ENCODE data around the gene NUBP2.

The NUBP2 gene

DNA sequence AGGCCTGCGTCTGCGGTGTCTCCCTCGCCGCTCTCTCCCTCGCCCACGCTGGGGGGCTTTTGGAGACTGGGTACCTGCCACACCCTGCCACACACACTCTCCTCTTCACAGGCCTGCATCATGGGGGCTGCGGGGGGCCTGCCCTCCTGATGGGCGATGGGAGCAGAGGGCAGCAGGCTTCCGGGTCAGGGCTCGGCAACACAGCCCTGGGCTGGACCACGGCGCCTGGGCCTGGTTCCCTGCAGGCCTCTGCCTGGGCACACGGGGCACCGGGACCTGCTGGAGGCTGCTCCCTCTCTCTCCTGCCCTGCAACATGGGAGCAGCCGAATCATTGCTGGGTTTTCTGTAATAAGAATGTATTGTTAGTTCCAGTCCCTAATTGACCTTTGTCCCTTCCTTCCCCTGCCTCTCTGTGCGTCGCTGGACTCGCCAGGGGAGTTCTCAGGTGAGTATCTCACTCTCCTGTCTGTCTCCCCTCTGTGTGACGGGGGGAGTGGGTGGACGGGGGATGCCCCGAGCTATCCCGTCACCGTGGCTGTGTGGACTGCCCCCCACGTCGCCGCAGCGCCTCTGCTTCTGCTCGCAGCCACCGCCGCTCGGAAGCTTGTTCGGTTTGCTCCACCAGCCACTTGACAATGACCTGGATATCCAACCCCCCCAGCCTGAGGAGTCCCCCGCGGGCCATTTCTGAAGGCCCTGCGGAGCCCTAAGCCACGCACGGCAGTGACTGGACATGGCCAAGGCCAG is 24.9 kb upstream of the NUBP2 start:
- CTCF ChIA-PET = interaction anchor here (0.6 to 1.1 kb wide), 2 partner anchors 52 to 176 kb away, joined by 4 read pairs; partner anchors contain the start of gene MAPK8IP3
- DNase-seq (ENCODE audit: low read depth, low spot score) = no peak
- POLR2A ChIA-PET = no interaction called here
- no peak for TF ChIP-seq CTCF (IDR thresholded peaks at IDR 0.05; ENCODE audit: insufficient read depth, low read length, missing control alignments)
- H3K4me3 ChIP-seq (ENCODE audit: low read depth, low read length) = no peak overlapping the region

- DNase-seq (ENCODE audit: low read depth, low spot score) = no peak
- ChIA-PET CTCF (interaction anchor here (1.1 to 1.9 kb wide), 2 partner anchors 35 to 53 kb away, joined by 4 to 6 read pairs; partner anchors contain the start of gene MAPK8IP3), POLR2A (no interaction called here)
- TF ChIP-seq CTCF (IDR thresholded peaks at IDR 0.05; ENCODE audit: insufficient read depth, low read length, missing control alignments) = no peak
- H3K4me3 ChIP-seq (ENCODE audit: low read depth, low read length) = no peak overlapping the region
These were observed 23.8 kb upstream of the NUBP2 start for GRCh38 chr16:1758923-1759322.

GRCh38 chr16:1759511-1759910 is 23.2 kb upstream of the NUBP2 start:
- no peak overlapping the region for H3K4me3 ChIP-seq (ENCODE audit: low read depth, low read length)
- no peak for TF ChIP-seq CTCF (IDR thresholded peaks at IDR 0.05; ENCODE audit: insufficient read depth, low read length, missing control alignments)
- CTCF ChIA-PET = interaction anchor here (1.9 kb wide), 1 partner anchor 36 kb away, joined by 6 read pairs; no protein-coding TSS in a partner anchor
- no peak for DNase-seq (ENCODE audit: low read depth, low spot score)
- POLR2A ChIA-PET = no interaction called here

DNA sequence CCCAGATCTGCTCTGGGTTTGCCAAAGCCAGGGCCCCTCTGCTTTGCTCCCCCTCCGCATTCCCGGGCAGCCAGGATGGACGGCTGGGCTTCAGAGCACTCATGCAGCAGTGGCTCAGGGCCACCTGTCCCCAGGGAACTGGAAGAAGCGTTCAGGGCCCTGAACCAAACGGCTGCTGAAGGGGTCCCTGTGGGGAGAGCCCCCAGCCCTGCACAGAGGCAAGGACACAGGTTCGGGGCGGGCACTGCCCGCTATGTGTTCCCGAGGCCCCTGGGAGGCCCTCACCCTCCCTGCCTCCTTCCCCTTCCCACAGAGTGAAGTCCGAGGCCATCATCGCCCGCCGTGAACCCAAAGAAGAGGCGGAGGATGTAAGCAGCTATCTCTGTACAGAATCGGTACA is 21.8 kb upstream of the NUBP2 start:
- ChIA-PET CTCF (interaction anchor here (1.9 kb wide), 1 partner anchor 37 kb away, joined by 6 read pairs; no protein-coding TSS in a partner anchor), POLR2A (no interaction called here)
- no peak overlapping the region for H3K4me3 ChIP-seq (ENCODE audit: low read depth, low read length)
- DNase-seq (ENCODE audit: low read depth, low spot score) = no peak
- TF ChIP-seq CTCF (IDR thresholded peaks at IDR 0.05; ENCODE audit: insufficient read depth, low read length, missing control alignments) = no peak

DNA sequence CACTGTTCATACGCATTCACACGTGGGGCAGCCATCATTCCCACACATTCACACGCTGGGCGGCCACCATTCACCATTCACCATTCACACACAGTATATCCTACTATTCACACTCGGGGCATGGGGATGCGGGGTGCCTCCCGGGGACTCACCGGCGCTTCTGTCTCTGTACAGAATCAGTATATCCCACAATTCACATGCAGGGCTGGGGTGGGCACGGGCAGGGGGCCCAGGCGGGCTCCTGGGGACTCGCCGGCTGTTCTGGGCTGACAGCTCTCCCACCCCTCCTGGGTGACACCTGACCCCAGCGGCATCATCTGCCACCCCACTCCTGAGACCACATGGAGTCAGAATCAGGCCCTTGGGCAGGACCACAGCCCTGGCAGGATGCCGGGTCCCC is 21.0 kb upstream of the NUBP2 start:
- ChIA-PET POLR2A (no interaction called here), CTCF (no interaction called here)
- DNase-seq (ENCODE audit: low read depth, low spot score) = no peak
- no peak for TF ChIP-seq CTCF (IDR thresholded peaks at IDR 0.05; ENCODE audit: insufficient read depth, low read length, missing control alignments)
- H3K4me3 ChIP-seq (ENCODE audit: low read depth, low read length) = no peak overlapping the region

GRCh38 chr16:1762196-1762878 is 20.4 kb upstream of the NUBP2 start:
- no peak for DNase-seq (ENCODE audit: low read depth, low spot score)
- H3K4me3 ChIP-seq (ENCODE audit: low read depth, low read length) = no peak overlapping the region
- ChIA-PET POLR2A (no interaction called here), CTCF (no interaction called here)
- no peak for TF ChIP-seq CTCF (IDR thresholded peaks at IDR 0.05; ENCODE audit: insufficient read depth, low read length, missing control alignments)
